ENCODE measurements around the gene ACADL. TPM values are rescaled to one million over a fixed set of nuclear protein-coding genes. Genes with fewer than 3 reads are reported as not detected.
"Not testable (repeated sequence)": the region's sequence is repeated elsewhere in the genome, so short reads cannot be mapped to it uniquely, and the experiment has no call there.

The ACADL gene
- polyA plus RNA-seq, 3 donors, result not detected

- H3K4me3 ChIP-seq (replicated peaks in 1 of 3; ENCODE audit: low read depth in 2 of 3, low read length in 3 of 3); H3K79me2 ChIP-seq (ENCODE audit: insufficient read depth, low read length); H3K9me3 ChIP-seq (replicated peaks in 1 of 2; ENCODE audit: control insufficient read depth in 1 of 2, insufficient read depth in 1 of 2, low read length in 2 of 2); DNase-seq; H3K27ac ChIP-seq (ENCODE audit: low read depth in 1 of 2, low read length in 2 of 2); H3K9ac ChIP-seq (ENCODE audit: insufficient read depth, low read length, poor library complexity, severe bottlenecking); H3K36me3 ChIP-seq (replicated peaks in 1 of 2; ENCODE audit: control insufficient read depth in 1 of 2, insufficient read depth in 2 of 2, low read length in 2 of 2); H3K27ac Mint-ChIP-seq; H2AFZ ChIP-seq (ENCODE audit: insufficient read depth, low read depth, low read length, poor library complexity, severe bottlenecking); intact Hi-C loops (cut with micrococcal nuclease); H3K4me1 ChIP-seq (ENCODE audit: control insufficient read depth in 1 of 2, insufficient read depth in 2 of 2, low read length in 2 of 2); H3K4me1 Mint-ChIP-seq; H4K20me1 ChIP-seq (ENCODE audit: insufficient read depth, low read length); H3K36me3 Mint-ChIP-seq; H3K27me3 Mint-ChIP-seq (ENCODE audit: low read depth in 3 of 3); H3K4me2 ChIP-seq (replicated peaks; ENCODE audit: extremely low read depth, low read length, poor library complexity, severe bottlenecking); H3K27me3 ChIP-seq (ENCODE audit: control insufficient read depth in 2 of 2, insufficient read depth in 2 of 2, low read length in 2 of 2); H3K4me3 Mint-ChIP-seq: not testable (repeated sequence)
- H3K9me3 Mint-ChIP-seq, result peaks cover 20 to 33% (median 28%) of the 10 kb centered on the region in 7 donors
- WGBS (ENCODE audit: insufficient coverage), result 96% methylated on average over 10 of the region's 12 CpGs
Observed at GRCh38 chr2:210181606-210182088, 43.6 kb downstream of the ACADL start.

GRCh38 chr2:210181033-210181605, 44.1 kb downstream of the ACADL start:
- H2AFZ ChIP-seq (ENCODE audit: insufficient read depth, low read depth, low read length, poor library complexity, severe bottlenecking); H3K27ac ChIP-seq (ENCODE audit: low read depth in 1 of 2, low read length in 2 of 2); H3K4me1 Mint-ChIP-seq; H3K4me2 ChIP-seq (replicated peaks; ENCODE audit: extremely low read depth, low read length, poor library complexity, severe bottlenecking); H3K27me3 ChIP-seq (ENCODE audit: control insufficient read depth in 2 of 2, insufficient read depth in 2 of 2, low read length in 2 of 2); H3K9me3 ChIP-seq (replicated peaks in 1 of 2; ENCODE audit: control insufficient read depth in 1 of 2, insufficient read depth in 1 of 2, low read length in 2 of 2); H3K4me3 Mint-ChIP-seq; intact Hi-C loops (cut with micrococcal nuclease); H3K79me2 ChIP-seq (ENCODE audit: insufficient read depth, low read length); H3K36me3 Mint-ChIP-seq; H3K36me3 ChIP-seq (replicated peaks in 1 of 2; ENCODE audit: control insufficient read depth in 1 of 2, insufficient read depth in 2 of 2, low read length in 2 of 2); H3K4me3 ChIP-seq (replicated peaks in 1 of 3; ENCODE audit: low read depth in 2 of 3, low read length in 3 of 3); H4K20me1 ChIP-seq (ENCODE audit: insufficient read depth, low read length); DNase-seq; H3K4me1 ChIP-seq (ENCODE audit: control insufficient read depth in 1 of 2, insufficient read depth in 2 of 2, low read length in 2 of 2); H3K9ac ChIP-seq (ENCODE audit: insufficient read depth, low read length, poor library complexity, severe bottlenecking); H3K27me3 Mint-ChIP-seq (ENCODE audit: low read depth in 3 of 3): not testable (repeated sequence)
- Mint-ChIP-seq H3K27ac (peak overlapping the region in 1 of 7 donors; percentile 6), H3K9me3 (peaks cover 20 to 30% (median 27%) of the 10 kb centered on the region in 7 donors)
- 88% methylated on average over 1 of the region's 3 CpGs for WGBS (ENCODE audit: insufficient coverage)

GRCh38 chr2:210180477-210180876, 44.8 kb downstream of the ACADL start:
- H3K27me3 Mint-ChIP-seq (ENCODE audit: low read depth in 3 of 3), result peaks cover 0 to 2% (median 0%) of the 10 kb centered on the region in 3 donors
- Histone ChIP-seq H3K9me3 (replicated peaks in 1 of 2; ENCODE audit: control insufficient read depth in 1 of 2, insufficient read depth in 1 of 2, low read length in 2 of 2) (no peaks in the 10 kb centered on the region), H4K20me1 (ENCODE audit: insufficient read depth, low read length) (no peaks in the 10 kb centered on the region), H3K36me3 (replicated peaks in 1 of 2; ENCODE audit: control insufficient read depth in 1 of 2, insufficient read depth in 2 of 2, low read length in 2 of 2) (no peaks in the 10 kb centered on the region), H3K27ac (ENCODE audit: low read depth in 1 of 2, low read length in 2 of 2) (no peak overlapping the region), H3K27me3 (ENCODE audit: control insufficient read depth in 2 of 2, insufficient read depth in 2 of 2, low read length in 2 of 2) (no peaks in the 10 kb centered on the region), H2AFZ (ENCODE audit: insufficient read depth, low read depth, low read length, poor library complexity, severe bottlenecking) (no peak overlapping the region), H3K79me2 (ENCODE audit: insufficient read depth, low read length) (no peaks in the 10 kb centered on the region), H3K4me2 (replicated peaks; ENCODE audit: extremely low read depth, low read length, poor library complexity, severe bottlenecking) (no peak overlapping the region), H3K9ac (ENCODE audit: insufficient read depth, low read length, poor library complexity, severe bottlenecking) (no peak overlapping the region), H3K4me1 (ENCODE audit: control insufficient read depth in 1 of 2, insufficient read depth in 2 of 2, low read length in 2 of 2) (no peaks in the 10 kb centered on the region), H3K4me3 (replicated peaks in 1 of 3; ENCODE audit: low read depth in 2 of 3, low read length in 3 of 3) (no peak overlapping the region)
- no peaks in the 10 kb centered on the region for H3K36me3 Mint-ChIP-seq
- H3K27ac Mint-ChIP-seq, result no peak overlapping the region
- no peak for DNase-seq
- H3K9me3 Mint-ChIP-seq, result peaks cover 18 to 27% (median 23%) of the 10 kb centered on the region in 7 donors
- no peak for TF ChIP-seq CTCF (IDR thresholded peaks at IDR 0.05)
- no peak overlapping the region for H3K4me3 Mint-ChIP-seq
- WGBS (ENCODE audit: insufficient coverage), result no CpG with 5 or more reads among the region's 1 CpG
- peaks cover 6% of the 10 kb centered on the region for H3K4me1 Mint-ChIP-seq
- intact Hi-C loops (cut with micrococcal nuclease), result no loop called here
